ENCODE results near the gene MIX23.
A peak's percentile ranks its signal among the peaks of the same experiment; 100 is the strongest.
"Not testable (repeated sequence)": the region's sequence is repeated elsewhere in the genome, so short reads cannot be mapped to it uniquely, and the experiment has no call there.

The MIX23 gene

GRCh38 chr3:122391681-122392446 is 8.8 kb upstream of the MIX23 start:
- DNase-seq = no peak

- DNase-seq = no peak
Measured at GRCh38 chr3:122390665-122391064, 7.6 kb upstream of the MIX23 start.

GRCh38 chr3:122389892-122390291 is 6.9 kb upstream of the MIX23 start:
- DNase-seq = no peak

- DNase-seq = no peak
Measured at GRCh38 chr3:122389197-122389596, 6.2 kb upstream of the MIX23 start.

- DNase-seq = no peak
Measured at GRCh38 chr3:122387709-122388108, 4.7 kb upstream of the MIX23 start.

GRCh38 chr3:122383771-122384697 is 1.0 kb upstream of the MIX23 start, which contains the start of gene FAM162A:
Gene FAM162A, plus strand, starts transcription at chr3:122384182. Its CDS starts 84 bp downstream, at chr3:122384266.
- DNase-seq = peak; percentile 85

GRCh38 chr3:122377975-122378374 is 5.1 kb downstream of the MIX23 start:
- DNase-seq = no peak

- DNase-seq = no peak
Measured at GRCh38 chr3:122374034-122374433, 9.0 kb downstream of the MIX23 start.

GRCh38 chr3:122366379-122366749 is 16.7 kb downstream of the MIX23 start:
- no peak for DNase-seq

- not testable (repeated sequence) for DNase-seq
Measured at GRCh38 chr3:122365582-122366378, 17.3 kb downstream of the MIX23 start.

GRCh38 chr3:122365073-122365472 is 18.0 kb downstream of the MIX23 start:
- no peak for DNase-seq

- DNase-seq = no peak
Measured at GRCh38 chr3:122364490-122364889, 18.5 kb downstream of the MIX23 start.

GRCh38 chr3:122362026-122362425 is 21.0 kb downstream of the MIX23 start:
- DNase-seq = no peak

GRCh38 chr3:122358703-122359032 is 24.4 kb downstream of the MIX23 start:
- DNase-seq = no peak

GRCh38 chr3:122357828-122358702 is 25.0 kb downstream of the MIX23 start:
- DNase-seq = no peak

- no peak for DNase-seq
Measured at GRCh38 chr3:122356402-122356801, 26.6 kb downstream of the MIX23 start.

GRCh38 chr3:122355612-122356011 is 27.4 kb downstream of the MIX23 start:
- no peak for DNase-seq

GRCh38 chr3:122353893-122354401 is 29.1 kb downstream of the MIX23 start:
- DNase-seq = no peak

- no peak for DNase-seq
Measured at GRCh38 chr3:122353215-122353614, 29.8 kb downstream of the MIX23 start.

GRCh38 chr3:122351612-122352011 is 31.4 kb downstream of the MIX23 start:
- DNase-seq = no peak

- DNase-seq = no peak
Measured at GRCh38 chr3:122350814-122351418, 32.1 kb downstream of the MIX23 start.

- no peak for DNase-seq
Measured at GRCh38 chr3:122349171-122349570, 33.9 kb downstream of the MIX23 start.
